ENCODE data around the gene PARVG.
A peak's percentile ranks its signal among the peaks of the same experiment; 100 is the strongest.

The PARVG gene

DNA sequence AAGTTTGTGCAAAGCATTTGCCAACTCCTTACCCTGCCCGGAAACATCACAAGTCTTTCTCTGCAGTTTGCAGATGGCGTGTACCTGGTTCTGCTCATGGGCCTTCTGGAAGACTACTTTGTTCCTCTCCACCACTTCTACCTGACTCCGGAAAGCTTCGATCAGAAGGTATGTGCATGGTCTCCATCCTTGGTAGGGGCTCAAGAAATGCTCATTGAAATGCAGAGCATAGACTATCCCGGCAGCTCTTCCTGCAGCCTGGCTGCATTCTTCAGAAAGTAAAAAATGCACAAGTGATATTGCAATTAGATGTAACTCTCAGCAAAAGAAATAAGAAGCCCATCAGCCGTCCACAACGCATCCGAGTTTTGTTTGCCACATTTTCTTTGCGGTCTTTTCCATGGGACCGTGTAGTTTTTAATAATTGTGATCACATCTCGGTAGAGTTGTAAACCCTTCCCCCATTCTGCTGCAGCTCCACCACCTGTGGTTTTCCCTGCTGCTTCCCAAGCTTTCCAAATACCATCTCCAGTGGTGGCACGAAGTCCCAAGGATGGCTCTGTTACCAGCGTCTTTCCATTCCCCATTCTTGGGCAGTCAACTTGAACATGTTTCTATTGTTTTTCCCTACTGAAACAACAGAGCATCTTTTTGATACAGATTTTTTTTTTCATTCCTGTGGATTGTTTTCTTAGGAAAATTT is 22.7 kb upstream of the PARVG start:
- peaks cover 16% of the 10 kb centered on the region for H3K36me3 ChIP-seq (ENCODE audit: control insufficient read depth, insufficient read depth, low read length, severe bottlenecking)
- H3K9ac ChIP-seq (ENCODE audit: low read length) = no peak overlapping the region
- H3K9me3 ChIP-seq (ENCODE audit: control insufficient read depth, low read length) = no peaks in the 10 kb centered on the region
- no peak overlapping the region for H3K4me3 ChIP-seq (ENCODE audit: low read length)
- peaks cover 13% of the 10 kb centered on the region for H3K4me1 ChIP-seq (ENCODE audit: control insufficient read depth, insufficient read depth, low read length)
- no peak for DNase-seq (ENCODE audit: low read depth)
- H3K27me3 ChIP-seq (replicated peaks; ENCODE audit: control insufficient read depth, insufficient read depth, low read length) = no peaks in the 10 kb centered on the region

DNA sequence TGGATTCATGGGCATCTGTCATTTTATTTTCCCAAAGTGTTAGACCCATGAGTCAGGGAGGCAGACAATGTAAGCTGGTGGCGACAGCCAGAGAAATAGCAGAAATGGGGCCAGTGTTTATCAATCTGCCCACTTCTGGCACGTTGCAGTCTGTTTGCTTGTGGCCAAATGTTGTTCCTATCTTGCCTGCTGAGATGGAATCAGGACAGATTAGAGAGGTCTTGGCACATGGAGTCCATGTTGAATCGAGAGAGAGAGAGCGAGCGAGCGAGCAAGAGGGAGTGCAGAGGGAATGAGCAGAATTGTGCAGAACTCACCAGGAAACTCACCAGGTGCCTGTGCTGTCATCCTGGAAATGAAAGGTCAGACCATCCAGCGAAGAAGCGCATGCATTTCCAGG is 21.9 kb upstream of the PARVG start:
- H3K9ac ChIP-seq (ENCODE audit: low read length) = no peak overlapping the region
- no peak overlapping the region for H3K4me3 ChIP-seq (ENCODE audit: low read length)
- no peaks in the 10 kb centered on the region for H3K9me3 ChIP-seq (ENCODE audit: control insufficient read depth, low read length)
- peaks cover 13% of the 10 kb centered on the region for H3K4me1 ChIP-seq (ENCODE audit: control insufficient read depth, insufficient read depth, low read length)
- peaks cover 16% of the 10 kb centered on the region for H3K36me3 ChIP-seq (ENCODE audit: control insufficient read depth, insufficient read depth, low read length, severe bottlenecking)
- no peak for DNase-seq (ENCODE audit: low read depth)
- no peaks in the 10 kb centered on the region for H3K27me3 ChIP-seq (replicated peaks; ENCODE audit: control insufficient read depth, insufficient read depth, low read length)

DNA sequence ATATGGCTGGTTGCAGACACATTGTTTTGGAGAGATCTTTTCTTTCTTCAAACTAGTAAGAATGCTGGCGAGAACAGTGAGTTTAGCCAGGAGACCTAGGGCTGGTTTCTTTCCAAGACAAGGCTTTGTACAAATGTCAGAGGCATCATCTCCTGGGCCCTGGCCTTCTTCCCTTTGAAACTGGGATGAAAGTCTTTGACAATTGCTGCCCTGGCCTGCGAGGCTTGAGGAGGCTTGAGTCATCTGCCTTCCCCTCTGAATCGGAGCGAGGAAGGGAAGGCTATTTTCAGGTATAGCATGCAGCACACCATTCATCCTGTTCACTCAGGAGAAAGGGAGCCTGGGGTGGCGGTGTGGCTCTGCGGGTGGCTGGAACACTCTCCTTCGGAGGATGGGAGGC is 21.5 kb upstream of the PARVG start:
- no peaks in the 10 kb centered on the region for H3K9me3 ChIP-seq (ENCODE audit: control insufficient read depth, low read length)
- H3K4me1 ChIP-seq (ENCODE audit: control insufficient read depth, insufficient read depth, low read length) = peaks cover 13% of the 10 kb centered on the region
- peaks cover 16% of the 10 kb centered on the region for H3K36me3 ChIP-seq (ENCODE audit: control insufficient read depth, insufficient read depth, low read length, severe bottlenecking)
- DNase-seq (ENCODE audit: low read depth) = peak; percentile 24
- H3K27me3 ChIP-seq (replicated peaks; ENCODE audit: control insufficient read depth, insufficient read depth, low read length) = no peaks in the 10 kb centered on the region
- no peak overlapping the region for H3K4me3 ChIP-seq (ENCODE audit: low read length)
- H3K9ac ChIP-seq (ENCODE audit: low read length) = no peak overlapping the region

DNA sequence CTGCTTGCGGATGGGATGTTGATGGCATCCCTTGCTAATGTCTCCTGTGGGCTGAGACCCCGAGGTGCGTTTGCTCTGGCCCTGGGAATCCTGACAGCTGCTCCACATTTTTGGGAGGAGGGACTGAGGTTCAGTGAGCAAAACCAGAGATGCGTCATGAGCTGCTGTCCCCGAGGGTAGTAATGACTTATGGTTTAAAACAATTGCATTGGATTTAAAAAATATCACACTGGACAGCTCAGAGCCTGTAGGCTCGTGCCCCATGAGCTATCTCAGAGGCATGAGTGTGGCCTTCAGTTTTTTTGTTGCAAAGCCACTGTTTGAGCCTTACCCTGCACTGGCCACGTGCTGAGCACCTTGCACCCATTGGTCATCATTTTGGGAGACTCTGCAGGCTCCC is 20.9 kb upstream of the PARVG start:
- peak; percentile 41 for DNase-seq (ENCODE audit: low read depth)
- H3K9me3 ChIP-seq (ENCODE audit: control insufficient read depth, low read length) = no peaks in the 10 kb centered on the region

DNA sequence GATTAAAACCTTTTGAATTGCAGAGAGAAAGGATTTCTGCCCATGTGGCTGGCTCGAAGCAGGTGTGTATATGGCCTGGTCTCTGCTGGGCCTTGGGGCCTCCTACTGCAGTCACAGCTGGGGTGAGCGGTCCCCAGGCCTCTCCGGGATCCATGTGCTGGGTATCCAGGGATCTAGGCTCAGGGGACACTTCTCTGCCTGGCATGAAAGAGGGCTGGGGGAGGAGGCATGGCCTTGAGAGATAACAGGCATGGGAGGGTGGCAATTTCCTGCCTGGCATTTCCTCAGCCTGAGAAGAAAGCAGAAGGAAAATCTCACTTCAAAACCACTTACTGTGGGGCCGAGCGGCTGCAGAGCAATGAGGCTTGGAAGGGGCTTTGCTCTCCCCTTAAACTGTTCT is 20.3 kb upstream of the PARVG start:
- Histone ChIP-seq H3K9ac (ENCODE audit: low read length) (no peak overlapping the region), H3K4me3 (ENCODE audit: low read length) (no peak overlapping the region), H3K27me3 (replicated peaks; ENCODE audit: control insufficient read depth, insufficient read depth, low read length) (no peaks in the 10 kb centered on the region), H3K4me1 (ENCODE audit: control insufficient read depth, insufficient read depth, low read length) (peaks cover 13% of the 10 kb centered on the region), H3K36me3 (ENCODE audit: control insufficient read depth, insufficient read depth, low read length, severe bottlenecking) (peaks cover 16% of the 10 kb centered on the region), H3K9me3 (ENCODE audit: control insufficient read depth, low read length) (no peaks in the 10 kb centered on the region)
- no peak for DNase-seq (ENCODE audit: low read depth)

More for the DNA sequence above, 20.9 kb upstream of the PARVG start:
- Histone ChIP-seq H3K4me3 (ENCODE audit: low read length) (no peak overlapping the region), H3K36me3 (ENCODE audit: control insufficient read depth, insufficient read depth, low read length, severe bottlenecking) (peaks cover 16% of the 10 kb centered on the region), H3K27me3 (replicated peaks; ENCODE audit: control insufficient read depth, insufficient read depth, low read length) (no peaks in the 10 kb centered on the region), H3K9ac (ENCODE audit: low read length) (no peak overlapping the region), H3K4me1 (ENCODE audit: control insufficient read depth, insufficient read depth, low read length) (peaks cover 13% of the 10 kb centered on the region)

DNA sequence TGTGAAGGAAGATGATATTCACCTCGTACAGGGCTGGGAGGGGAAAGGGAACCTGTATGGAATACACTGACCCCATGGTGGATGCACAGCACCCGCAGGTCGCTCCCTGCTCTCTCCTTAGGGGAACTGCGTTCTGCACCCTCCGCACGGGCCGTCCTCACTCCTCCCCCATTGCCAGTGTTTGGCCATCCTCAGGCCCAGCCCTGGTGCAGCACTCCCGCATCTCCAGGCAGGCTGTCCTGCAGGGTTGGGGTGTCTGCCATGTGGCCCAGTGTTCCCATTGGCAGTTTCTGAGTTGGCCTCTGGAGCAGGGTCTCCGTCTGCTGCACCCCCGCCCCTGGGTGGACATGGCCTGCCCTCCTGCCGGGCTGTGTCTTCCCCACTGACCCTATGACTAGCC is 19.1 kb upstream of the PARVG start:
- no peaks in the 10 kb centered on the region for H3K9me3 ChIP-seq (ENCODE audit: control insufficient read depth, low read length)
- H3K36me3 ChIP-seq (ENCODE audit: control insufficient read depth, insufficient read depth, low read length, severe bottlenecking) = peaks cover 16% of the 10 kb centered on the region
- no peak overlapping the region for H3K4me3 ChIP-seq (ENCODE audit: low read length)
- no peaks in the 10 kb centered on the region for H3K27me3 ChIP-seq (replicated peaks; ENCODE audit: control insufficient read depth, insufficient read depth, low read length)
- no peak overlapping the region for H3K9ac ChIP-seq (ENCODE audit: low read length)
- H3K4me1 ChIP-seq (ENCODE audit: control insufficient read depth, insufficient read depth, low read length) = peaks cover 13% of the 10 kb centered on the region
- DNase-seq (ENCODE audit: low read depth) = no peak

DNA sequence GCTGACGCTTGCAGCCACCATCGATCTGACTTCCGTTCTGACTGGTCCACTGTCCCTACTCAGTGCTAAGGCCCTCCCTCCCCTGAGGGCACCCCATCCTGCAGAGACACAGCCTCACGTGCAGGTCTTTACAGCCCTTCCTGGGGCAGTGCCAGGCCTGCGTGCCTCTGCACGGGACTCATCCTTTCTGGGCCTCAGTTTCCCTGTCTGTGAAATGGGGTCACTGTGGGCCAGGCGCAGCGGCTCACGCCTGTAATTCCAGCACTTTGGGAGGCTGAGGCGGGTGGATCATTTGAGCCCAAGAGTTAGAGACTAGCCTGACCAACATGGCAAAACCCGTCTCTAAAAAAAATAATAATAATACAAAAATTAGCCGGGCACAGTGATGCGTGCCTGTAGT is 17.8 kb upstream of the PARVG start:
- Histone ChIP-seq H3K4me3 (ENCODE audit: low read length) (no peak overlapping the region), H3K4me1 (ENCODE audit: control insufficient read depth, insufficient read depth, low read length) (peaks cover 13% of the 10 kb centered on the region), H3K36me3 (ENCODE audit: control insufficient read depth, insufficient read depth, low read length, severe bottlenecking) (peaks cover 12% of the 10 kb centered on the region), H3K9ac (ENCODE audit: low read length) (no peak overlapping the region), H3K9me3 (ENCODE audit: control insufficient read depth, low read length) (no peaks in the 10 kb centered on the region), H3K27me3 (replicated peaks; ENCODE audit: control insufficient read depth, insufficient read depth, low read length) (no peaks in the 10 kb centered on the region)
- DNase-seq (ENCODE audit: low read depth) = no peak

DNA sequence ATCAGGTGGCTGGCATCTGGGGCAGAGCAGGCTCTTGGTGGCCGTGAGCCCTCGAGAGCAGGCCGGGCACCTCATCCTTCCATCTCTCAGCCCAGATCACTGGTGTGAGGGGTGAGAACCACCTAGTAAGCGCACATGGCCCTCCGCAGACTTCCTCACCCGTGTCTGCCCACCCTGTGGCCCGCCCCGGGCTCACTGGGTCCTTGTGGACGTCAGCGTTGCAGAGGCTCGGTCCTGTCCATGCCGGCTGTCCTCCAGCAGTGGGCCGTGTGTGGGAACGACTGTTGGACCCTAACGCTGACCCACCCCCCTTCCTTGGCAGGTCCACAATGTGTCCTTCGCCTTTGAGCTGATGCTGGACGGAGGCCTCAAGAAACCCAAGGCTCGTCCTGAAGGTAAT is 17.2 kb upstream of the PARVG start:
- peaks cover 12% of the 10 kb centered on the region for H3K36me3 ChIP-seq (ENCODE audit: control insufficient read depth, insufficient read depth, low read length, severe bottlenecking)
- H3K27me3 ChIP-seq (replicated peaks; ENCODE audit: control insufficient read depth, insufficient read depth, low read length) = no peaks in the 10 kb centered on the region
- no peaks in the 10 kb centered on the region for H3K9me3 ChIP-seq (ENCODE audit: control insufficient read depth, low read length)
- no peak for DNase-seq (ENCODE audit: low read depth)
- H3K9ac ChIP-seq (ENCODE audit: low read length) = no peak overlapping the region
- H3K4me1 ChIP-seq (ENCODE audit: control insufficient read depth, insufficient read depth, low read length) = peaks cover 11% of the 10 kb centered on the region
- no peak overlapping the region for H3K4me3 ChIP-seq (ENCODE audit: low read length)

DNA sequence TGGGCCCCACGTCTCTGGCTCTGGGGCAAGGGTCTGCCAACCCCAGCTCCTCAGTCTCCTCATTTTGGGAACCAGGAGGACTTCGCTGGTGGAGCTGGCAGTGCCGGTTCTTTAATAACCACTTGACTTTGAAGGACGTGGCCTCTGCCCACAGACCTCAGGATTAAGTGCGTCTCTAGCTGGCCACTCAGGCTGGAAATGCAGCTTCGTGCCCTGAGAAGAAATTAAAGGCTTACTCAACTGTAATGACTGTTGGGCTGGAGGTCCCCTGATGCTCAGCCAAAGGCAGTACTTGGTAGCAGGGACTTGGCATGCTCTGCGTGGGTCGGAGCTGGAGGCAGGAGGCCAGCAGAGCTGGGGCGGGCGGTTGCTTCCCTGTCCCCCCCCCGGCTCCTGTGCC is 16.7 kb upstream of the PARVG start:
- H3K4me3 ChIP-seq (ENCODE audit: low read length) = no peak overlapping the region
- no peak overlapping the region for H3K9ac ChIP-seq (ENCODE audit: low read length)
- H3K9me3 ChIP-seq (ENCODE audit: control insufficient read depth, low read length) = no peaks in the 10 kb centered on the region
- no peak for DNase-seq (ENCODE audit: low read depth)
- H3K36me3 ChIP-seq (ENCODE audit: control insufficient read depth, insufficient read depth, low read length, severe bottlenecking) = peaks cover 12% of the 10 kb centered on the region
- H3K4me1 ChIP-seq (ENCODE audit: control insufficient read depth, insufficient read depth, low read length) = peaks cover 8% of the 10 kb centered on the region
- no peaks in the 10 kb centered on the region for H3K27me3 ChIP-seq (replicated peaks; ENCODE audit: control insufficient read depth, insufficient read depth, low read length)

DNA sequence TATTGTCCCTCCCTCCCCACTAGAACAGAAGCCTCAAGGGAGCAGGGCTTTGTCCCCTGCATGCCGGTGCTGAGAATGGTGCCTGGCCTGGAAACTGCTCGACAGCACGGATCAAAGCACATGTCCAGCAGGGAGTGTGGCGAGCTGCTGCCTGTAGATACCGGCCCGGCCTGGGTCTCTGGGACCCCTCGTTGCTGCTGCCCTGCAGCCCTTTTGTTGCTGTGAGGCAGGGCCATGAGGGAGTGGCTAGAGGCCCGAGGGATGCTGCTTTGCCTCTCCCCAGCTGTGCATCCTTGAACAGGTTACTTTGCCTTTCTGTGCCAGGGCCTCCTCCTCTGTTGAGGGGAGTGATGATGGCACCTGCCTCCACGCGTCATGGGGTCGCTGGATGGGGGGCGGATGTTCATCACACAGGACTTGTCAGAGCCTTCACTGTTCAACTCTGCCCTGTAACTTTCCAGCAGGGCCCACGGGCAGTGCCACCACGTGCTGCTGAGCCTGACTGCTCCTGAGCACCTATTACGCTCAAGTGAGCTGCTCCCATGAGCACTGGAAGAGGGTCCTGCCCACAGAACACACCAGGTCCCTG is 15.3 kb upstream of the PARVG start:
- no peak for DNase-seq (ENCODE audit: low read depth)

DNA sequence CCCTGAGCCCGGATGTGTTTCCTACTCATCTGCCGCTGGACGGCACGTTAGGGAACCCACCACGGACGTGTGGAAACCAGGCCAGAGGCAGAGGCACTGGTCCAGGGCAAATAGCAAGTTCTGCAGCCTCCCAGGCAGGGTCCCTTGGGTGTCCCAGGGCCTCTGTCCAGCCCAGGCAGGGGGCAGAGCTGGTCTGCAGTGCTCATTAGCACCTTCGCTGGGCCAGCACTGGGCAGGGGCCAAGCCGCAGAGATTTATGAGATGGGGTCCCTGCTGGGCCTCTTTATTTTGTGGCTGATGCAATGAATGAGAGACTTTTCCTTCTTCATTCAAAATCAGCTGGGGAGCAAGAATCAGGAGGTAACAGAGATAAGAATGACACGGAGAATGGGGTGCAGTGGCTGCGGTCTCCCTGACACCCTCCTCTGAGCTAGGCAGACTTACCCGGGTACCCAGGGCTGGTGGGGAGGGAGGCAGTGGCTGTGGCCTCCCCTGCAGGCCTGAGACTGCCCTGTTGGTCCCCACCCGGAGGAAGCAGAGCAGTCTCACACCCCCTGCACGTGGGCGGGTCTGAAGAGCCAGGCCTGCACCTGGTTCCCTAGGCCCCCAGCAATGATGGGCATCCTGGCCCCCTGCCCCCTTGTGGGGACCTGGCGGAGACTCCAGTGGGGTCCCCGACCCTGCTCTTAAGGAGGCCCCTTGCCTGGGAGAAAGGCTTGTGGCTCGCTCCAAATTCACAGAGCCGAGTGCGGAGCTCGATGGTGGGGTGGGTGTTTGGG is 14.0 kb upstream of the PARVG start:
- H3K9me3 ChIP-seq (ENCODE audit: control insufficient read depth, low read length) = no peaks in the 10 kb centered on the region
- no peak overlapping the region for H3K4me3 ChIP-seq (ENCODE audit: low read length)
- H3K9ac ChIP-seq (ENCODE audit: low read length) = no peak overlapping the region
- peaks cover 4% of the 10 kb centered on the region for H3K36me3 ChIP-seq (ENCODE audit: control insufficient read depth, insufficient read depth, low read length, severe bottlenecking)
- no peaks in the 10 kb centered on the region for H3K4me1 ChIP-seq (ENCODE audit: control insufficient read depth, insufficient read depth, low read length)
- DNase-seq (ENCODE audit: low read depth) = no peak
- H3K27me3 ChIP-seq (replicated peaks; ENCODE audit: control insufficient read depth, insufficient read depth, low read length) = no peaks in the 10 kb centered on the region

More for the DNA sequence above, 15.3 kb upstream of the PARVG start:
- no peaks in the 10 kb centered on the region for H3K9me3 ChIP-seq (ENCODE audit: control insufficient read depth, low read length)
- H3K36me3 ChIP-seq (ENCODE audit: control insufficient read depth, insufficient read depth, low read length, severe bottlenecking) = peaks cover 8% of the 10 kb centered on the region
- H3K4me3 ChIP-seq (ENCODE audit: low read length) = no peak overlapping the region
- no peak overlapping the region for H3K9ac ChIP-seq (ENCODE audit: low read length)
- H3K4me1 ChIP-seq (ENCODE audit: control insufficient read depth, insufficient read depth, low read length) = no peaks in the 10 kb centered on the region
- H3K27me3 ChIP-seq (replicated peaks; ENCODE audit: control insufficient read depth, insufficient read depth, low read length) = no peaks in the 10 kb centered on the region

All from adipocyte (in vitro differentiated cells).